Adrenal gland (tissue), 5 donors: ENCODE measurements around the gene GALNT7.

Source experiments
- CTCF ChIP-seq, 6 experiments: fragments of 450-650 bp in 4 of 6; fragments of 200-600 bp in 2 of 6; sonication (generic) in 1 of 6; IDR thresholded peaks; 1 replicate in 5 of 6; 2 replicates in 1 of 6; pipeline versions ENCODE4 v1.5.1 to v1.8.0; 2016 to 2021; ENCODE audit warnings: antibody characterized with exemption in 6 of 6, mild to moderate bottlenecking in 2 of 6, moderate library complexity in 1 of 6
- POLR2A ChIP-seq, 2 donors: fragments of 450-650 bp; IDR thresholded peaks; one replicate each; pipeline ENCODE4 v1.6.1; 2017; ENCODE audit warnings: antibody characterized with exemption in 2 of 2, mild to moderate bottlenecking in 2 of 2, moderate library complexity in 1 of 2
- donor health status: DM: no; HTN: no; CAD: no.

GRCh38 chr4:173311368-173311767 lies 142.8 kb downstream of the GALNT7 start:
- no peak for TF ChIP-seq POLR2A (IDR thresholded peaks at IDR 0.05)
- no peak for TF ChIP-seq CTCF (IDR thresholded peaks at IDR 0.05)
